ENCODE data around the gene OR51I2.

- TF ChIP-seq ARNTL (CRISPR knock-in tag; IDR thresholded peaks at IDR 0.05; ENCODE audit: borderline replicate concordance, low read depth) (no peak), ZFP30 (CRISPR knock-in tag; IDR thresholded peaks at IDR 0.05) (no peak), CSRNP3 (CRISPR knock-in tag; IDR thresholded peaks at IDR 0.05) (no peak), PATZ1 (CRISPR knock-in tag; IDR thresholded peaks at IDR 0.05; ENCODE audit: borderline replicate concordance) (no peak), SNAI2 (CRISPR knock-in tag; IDR thresholded peaks at IDR 0.05) (no peak), RARB (CRISPR knock-in tag; IDR thresholded peaks at IDR 0.05) (no peak)
These were observed 5.2 kb upstream of the OR51I2 start for GRCh38 chr11:5443835-5444393.

Data from SK-N-SH treated with all-trans-retinoic acid at 6 μM for 48 hours (cell line).